Endometrial microvascular endothelial cells (primary cell): ENCODE results near the gene GPS2. TPM values are rescaled to one million over a fixed set of nuclear protein-coding genes. Genes with fewer than 3 reads are reported as not detected.

Source experiments
- in situ Hi-C: cut with HindIII; loops from 2 replicates; pipeline ENCODE4 v1.10.0; 2017; ENCODE audit warnings: low sequenced_read_pairs, low pct_unique_long_range_greater_than_20kb; ENCODE audit errors: inconsistent ontology term
- total RNA-seq: library from RNA; depleted of rRNA; stranded (reverse); fragments of >200 nt; gene quantifications from one replicate; pipeline ENCODE4 v1.2.3, GENCODE V29; 2015; ENCODE audit errors: inconsistent ontology term

GPS2 gene
- total RNA-seq, 1 donor from 2014 or later = 39.7 TPM

DNA sequence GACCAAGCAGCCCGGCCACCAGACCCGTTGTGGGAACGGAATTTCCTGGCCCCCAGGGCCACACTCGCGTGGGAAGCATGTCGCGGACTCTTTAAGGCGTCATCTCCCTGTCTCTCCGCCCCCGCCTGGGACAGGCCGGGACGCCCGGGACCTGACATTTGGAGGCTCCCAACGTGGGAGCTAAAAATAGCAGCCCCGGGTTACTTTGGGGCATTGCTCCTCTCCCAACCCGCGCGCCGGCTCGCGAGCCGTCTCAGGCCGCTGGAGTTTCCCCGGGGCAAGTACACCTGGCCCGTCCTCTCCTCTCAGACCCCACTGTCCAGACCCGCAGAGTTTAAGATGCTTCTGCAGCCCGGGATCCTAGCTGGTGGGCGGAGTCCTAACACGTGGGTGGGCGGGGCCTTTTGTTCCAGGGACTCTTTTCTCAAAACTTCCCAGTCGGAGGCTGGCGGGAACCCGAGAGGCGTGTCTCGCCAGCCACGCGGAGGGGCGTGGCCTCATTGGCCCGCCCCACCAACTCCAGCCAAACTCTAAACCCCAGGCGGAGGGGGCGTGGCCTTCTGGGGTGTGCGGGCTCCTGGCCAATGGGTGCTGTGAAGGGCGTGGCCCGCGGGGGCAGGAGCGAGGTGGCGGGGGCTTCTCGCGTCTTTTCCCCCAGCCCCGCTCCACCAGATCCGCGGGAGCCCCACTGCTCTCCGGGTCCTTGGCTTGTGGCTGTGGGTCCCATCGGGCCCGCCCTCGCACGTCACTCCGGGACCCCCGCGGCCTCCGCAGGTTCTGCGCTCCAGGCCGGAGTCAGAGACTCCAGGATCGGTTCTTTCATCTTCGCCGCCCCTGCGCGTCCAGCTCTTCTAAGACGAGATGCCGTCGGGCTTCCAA is 33.8 kb downstream of the GPS2 start, which contains the start of gene SLC2A4:
TSS of gene SLC2A4 (plus strand) at position 645 of the 879 bp plus-strand sequence. CDS start at position 862, 217 bp downstream.
- in situ Hi-C loops = no loop called here

DNA sequence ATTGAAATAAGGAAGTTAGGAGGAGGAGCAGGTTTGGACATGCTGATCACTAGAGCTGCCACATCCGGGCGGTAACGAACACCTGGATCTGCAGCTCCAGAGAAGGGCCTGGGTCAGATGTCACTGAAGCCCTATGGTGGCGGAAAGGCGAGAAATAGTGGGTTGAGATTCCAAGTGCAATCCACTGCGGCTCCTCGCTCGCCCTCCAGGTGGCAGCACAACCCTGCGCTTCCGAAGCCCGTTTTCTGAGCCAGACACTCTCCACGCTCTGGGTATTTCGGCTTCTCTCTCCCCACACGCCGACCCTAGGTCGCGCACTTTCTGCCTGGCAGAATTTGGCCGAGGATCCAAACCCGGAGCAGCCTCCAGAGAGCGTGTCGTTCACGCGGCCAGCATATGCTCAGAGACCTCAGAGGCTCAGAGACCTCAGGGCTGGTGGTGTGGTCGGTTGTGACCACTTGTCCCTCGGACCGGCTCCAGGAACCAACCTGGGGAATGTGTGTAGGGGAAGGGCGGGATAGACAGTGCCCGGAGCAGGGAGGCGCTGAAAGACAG is 34.6 kb downstream of the GPS2 start:
- in situ Hi-C loops = no loop called here

DNA sequence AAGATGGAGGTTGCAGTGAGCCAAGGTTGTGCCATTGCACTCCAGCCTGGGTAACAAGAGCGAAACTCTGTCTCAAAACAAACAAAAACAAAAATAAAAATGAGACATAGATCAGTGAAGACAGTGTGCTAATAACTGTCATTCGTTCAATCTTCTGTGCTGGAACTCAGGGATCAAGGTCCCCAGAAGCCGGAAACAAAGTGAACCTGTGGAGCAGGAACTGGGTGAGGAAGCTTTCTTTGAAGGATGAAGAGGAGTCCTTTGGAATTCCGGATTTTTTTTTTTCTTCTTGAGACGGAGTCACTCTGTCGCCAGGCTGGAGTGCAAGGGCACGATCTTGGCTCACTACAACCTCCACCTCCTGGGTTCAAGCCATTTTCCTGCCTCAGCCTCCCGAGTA is 35.7 kb downstream of the GPS2 start:
- in situ Hi-C loops = no loop called here

DNA sequence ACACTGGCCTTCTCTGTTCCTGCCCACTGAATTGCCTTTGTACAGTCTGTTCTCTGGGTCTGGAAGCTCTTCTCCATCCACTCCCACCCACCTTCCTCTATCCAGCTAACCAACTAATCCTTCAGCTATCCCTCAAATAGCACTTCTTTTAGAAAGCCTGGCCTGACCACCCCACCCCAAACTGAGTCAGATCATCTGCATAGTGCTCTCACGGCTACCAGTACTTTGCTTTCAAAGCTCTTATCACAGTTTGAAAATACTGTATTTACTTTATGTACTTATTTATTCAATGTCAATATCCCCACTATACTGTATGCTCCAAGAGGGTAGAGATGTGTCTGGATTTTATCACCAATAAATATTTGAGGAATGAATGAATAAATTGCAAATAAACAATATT is 48.4 kb downstream of the GPS2 start:
- in situ Hi-C loops = no loop called here

DNA sequence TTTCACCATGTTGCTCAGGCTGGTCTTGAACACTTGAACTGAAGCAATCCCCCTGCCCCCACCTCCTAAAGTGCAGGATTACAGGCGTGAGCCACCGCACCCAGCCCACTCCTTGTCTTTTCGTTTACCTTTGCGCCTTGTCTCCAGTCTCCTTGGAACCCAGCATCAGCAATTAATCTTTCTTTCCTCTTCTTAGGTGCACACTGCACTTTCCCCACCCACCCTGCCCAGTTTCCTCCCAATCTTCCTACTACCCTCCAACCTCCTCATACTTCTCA is 51.4 kb downstream of the GPS2 start:
- in situ Hi-C loops = no loop called here

DNA sequence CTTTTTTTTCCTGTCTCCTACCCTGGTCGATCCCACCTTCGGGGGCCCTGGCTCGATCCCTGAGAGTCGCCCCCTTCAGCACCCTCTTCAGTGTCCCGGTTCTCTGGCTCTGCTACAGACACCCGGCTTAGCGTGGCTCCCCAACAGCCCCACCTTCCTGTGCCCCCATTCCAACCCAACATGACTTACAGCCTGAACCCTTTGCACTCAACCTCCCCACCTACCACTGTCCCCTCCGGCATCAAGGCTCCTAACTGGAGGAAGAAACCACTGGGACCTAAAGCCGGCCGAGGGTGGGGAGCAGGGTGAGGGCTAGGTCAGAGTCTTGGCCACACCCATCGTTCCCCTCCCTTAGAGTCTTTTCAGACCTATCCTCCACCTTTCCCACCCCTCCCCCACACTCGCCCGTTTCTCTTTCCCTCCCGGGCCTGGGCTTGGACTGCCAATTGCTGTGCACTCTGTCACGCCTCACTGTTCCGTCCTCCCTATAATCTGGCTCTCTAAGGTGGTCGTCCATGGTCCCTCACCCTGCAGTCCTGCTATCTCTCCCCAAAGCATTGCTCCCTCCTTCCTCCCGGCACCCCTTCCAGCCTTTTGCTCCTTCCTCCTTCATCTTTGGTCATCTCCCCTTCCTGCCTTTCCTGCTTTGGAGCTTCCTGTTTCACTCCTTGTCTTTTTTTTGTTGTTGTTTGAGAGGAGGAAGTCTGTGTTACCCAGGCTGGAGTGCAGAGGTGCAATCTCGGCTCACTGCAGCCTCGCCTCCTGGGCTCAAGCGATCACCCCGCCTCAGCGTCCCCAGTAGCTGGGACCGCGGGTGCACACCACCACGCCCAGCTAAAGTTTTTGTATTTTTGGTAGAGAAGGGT is 52.0 kb downstream of the GPS2 start:
- in situ Hi-C loops = no loop called here

Other genes with a start within 250 kb of the GPS2 start
- gene CLEC10A, start 235.1 kb downstream of the GPS2 start, total RNA-seq = not detected
- not detected for gene ASGR2, start 200.5 kb downstream of the GPS2 start, total RNA-seq
- gene ASGR1, start 136.0 kb downstream of the GPS2 start, total RNA-seq = not detected
- gene DLG4, start 95.5 kb downstream of the GPS2 start, total RNA-seq = 5.9 TPM
- 357 TPM for gene ACADVL, start 95.4 kb downstream of the GPS2 start, total RNA-seq
- 31.8 TPM for gene DVL2, start 80.8 kb downstream of the GPS2 start, total RNA-seq
- 65.3 TPM for gene PHF23, start 75.9 kb downstream of the GPS2 start, total RNA-seq
- 154 TPM for gene GABARAP, start 72.9 kb downstream of the GPS2 start, total RNA-seq
- gene CTDNEP1, start 63.6 kb downstream of the GPS2 start, total RNA-seq = 55.9 TPM
- gene ELP5, start 63.1 kb downstream of the GPS2 start, total RNA-seq = 46.6 TPM
- gene CLDN7, start 52.9 kb downstream of the GPS2 start, total RNA-seq = 16.4 TPM
- gene SLC2A4, start 33.6 kb downstream of the GPS2 start, total RNA-seq = not detected
- gene YBX2, start 20.7 kb downstream of the GPS2 start, total RNA-seq = not detected
- gene EIF5A, start 7.7 kb downstream of the GPS2 start, total RNA-seq = 666 TPM
- 15.1 TPM for gene NEURL4, start 14.0 kb upstream of the GPS2 start, total RNA-seq
- not detected for gene ACAP1, start 21.2 kb upstream of the GPS2 start, total RNA-seq
- 7.8 TPM for gene KCTD11, start 36.8 kb upstream of the GPS2 start, total RNA-seq
- not detected for gene TMEM95, start 39.8 kb upstream of the GPS2 start, total RNA-seq
- gene TNK1, start 65.7 kb upstream of the GPS2 start, total RNA-seq = not detected
- gene PLSCR3, start 79.2 kb upstream of the GPS2 start, total RNA-seq = 55.8 TPM
- gene TMEM256, start 88.7 kb upstream of the GPS2 start, total RNA-seq = 109 TPM
- gene NLGN2, start 92.5 kb upstream of the GPS2 start, total RNA-seq = 3.4 TPM
- not detected for gene SPEM1, start 105.0 kb upstream of the GPS2 start, total RNA-seq
- gene SPEM2, start 110.3 kb upstream of the GPS2 start, total RNA-seq = not detected
- gene SPEM3, start 113.5 kb upstream of the GPS2 start, total RNA-seq = not detected
- 5.2 TPM for gene TMEM102, start 120.1 kb upstream of the GPS2 start, total RNA-seq
- not detected for gene FGF11, start 124.2 kb upstream of the GPS2 start, total RNA-seq
- gene CHRNB1, start 129.7 kb upstream of the GPS2 start, total RNA-seq = 14.1 TPM
- gene ZBTB4, start 164.3 kb upstream of the GPS2 start, total RNA-seq = 23.1 TPM
- gene SLC35G6, start 166.1 kb upstream of the GPS2 start, total RNA-seq = not detected
- 40.6 TPM for gene POLR2A, start 169.0 kb upstream of the GPS2 start, total RNA-seq
- gene TNFSF12, start 233.7 kb upstream of the GPS2 start, total RNA-seq = 9.5 TPM
- gene TNFSF13, start 243.4 kb upstream of the GPS2 start, total RNA-seq = 2.1 TPM
- 113 TPM for gene SENP3, start 246.6 kb upstream of the GPS2 start, total RNA-seq